ENCODE data around the gene ZNF366. TPM values are rescaled to one million over a fixed set of nuclear protein-coding genes. Genes with fewer than 3 reads are reported as not detected.

ZNF366 gene
- total RNA-seq, 1 donor from 2014 or later, result not detected

DNA sequence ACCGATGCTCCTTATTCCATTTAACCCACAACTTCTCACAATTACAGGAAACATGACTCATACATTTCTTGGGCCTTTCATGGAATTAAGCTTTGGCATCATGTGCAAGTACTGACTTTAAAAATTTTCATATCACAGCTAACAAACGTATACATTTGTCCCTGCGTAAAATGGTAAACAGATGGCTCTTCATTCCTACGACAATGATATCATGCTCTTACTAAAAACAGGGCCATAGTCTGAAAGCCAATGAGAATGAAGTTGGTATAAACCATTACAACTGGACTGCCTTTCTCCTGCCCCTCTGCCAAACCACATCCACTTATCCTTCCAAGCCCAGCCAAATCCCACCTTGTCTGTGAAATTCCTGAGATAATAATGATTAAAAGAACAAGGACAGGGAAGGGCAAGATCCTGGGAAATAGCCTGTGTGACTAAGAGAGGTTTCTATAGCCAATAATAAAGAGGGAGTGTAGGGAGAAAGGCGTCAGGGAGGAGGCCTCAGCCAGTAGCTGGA, 44.9 kb upstream of the ZNF366 start:
- no peaks in the 10 kb centered on the region for H3K27me3 Mint-ChIP-seq (ENCODE audit: unreplicated experiment)
- H3K27ac Mint-ChIP-seq (ENCODE audit: unreplicated experiment), result peak overlapping the region; percentile 63
- H3K4me1 Mint-ChIP-seq (ENCODE audit: unreplicated experiment), result peaks cover 26% of the 10 kb centered on the region
- no peak overlapping the region for H3K4me3 Mint-ChIP-seq (ENCODE audit: unreplicated experiment)
- TF ChIP-seq, protein P1, sequence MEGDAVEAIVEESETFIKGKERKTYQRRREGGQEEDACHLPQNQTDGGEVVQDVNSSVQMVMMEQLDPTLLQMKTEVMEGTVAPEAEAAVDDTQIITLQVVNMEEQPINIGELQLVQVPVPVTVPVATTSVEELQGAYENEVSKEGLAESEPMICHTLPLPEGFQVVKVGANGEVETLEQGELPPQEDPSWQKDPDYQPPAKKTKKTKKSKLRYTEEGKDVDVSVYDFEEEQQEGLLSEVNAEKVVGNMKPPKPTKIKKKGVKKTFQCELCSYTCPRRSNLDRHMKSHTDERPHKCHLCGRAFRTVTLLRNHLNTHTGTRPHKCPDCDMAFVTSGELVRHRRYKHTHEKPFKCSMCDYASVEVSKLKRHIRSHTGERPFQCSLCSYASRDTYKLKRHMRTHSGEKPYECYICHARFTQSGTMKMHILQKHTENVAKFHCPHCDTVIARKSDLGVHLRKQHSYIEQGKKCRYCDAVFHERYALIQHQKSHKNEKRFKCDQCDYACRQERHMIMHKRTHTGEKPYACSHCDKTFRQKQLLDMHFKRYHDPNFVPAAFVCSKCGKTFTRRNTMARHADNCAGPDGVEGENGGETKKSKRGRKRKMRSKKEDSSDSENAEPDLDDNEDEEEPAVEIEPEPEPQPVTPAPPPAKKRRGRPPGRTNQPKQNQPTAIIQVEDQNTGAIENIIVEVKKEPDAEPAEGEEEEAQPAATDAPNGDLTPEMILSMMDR (IDR thresholded peaks at IDR 0.05), result no peak
- DNase-seq (ENCODE audit: extremely low spot score, unreplicated experiment), result no peak
- peaks cover 10% of the 10 kb centered on the region for H3K9me3 Mint-ChIP-seq (ENCODE audit: unreplicated experiment)
- peaks cover 5% of the 10 kb centered on the region for H3K36me3 Mint-ChIP-seq (ENCODE audit: unreplicated experiment)

DNA sequence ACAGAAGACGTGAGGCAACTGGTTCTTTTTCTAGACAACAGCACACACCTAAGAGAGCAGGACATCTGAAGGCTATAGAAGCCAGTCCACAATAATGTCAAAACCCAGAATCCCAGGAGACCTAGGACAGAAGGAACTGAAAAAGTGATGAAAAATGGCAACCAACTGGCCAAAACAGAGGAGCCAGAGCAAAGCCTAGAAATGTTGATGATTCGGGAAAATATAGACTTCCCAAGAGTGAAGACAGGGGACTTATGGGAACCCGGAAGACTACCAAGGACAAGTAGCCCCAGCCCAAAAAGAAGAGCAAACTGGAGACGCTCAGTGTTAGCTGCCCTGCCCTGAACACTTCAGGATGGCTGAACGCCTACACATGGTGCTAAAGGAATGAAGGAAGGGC, 43.4 kb upstream of the ZNF366 start:
- DNase-seq (ENCODE audit: extremely low spot score, unreplicated experiment), result no peak
- Mint-ChIP-seq H3K27ac (ENCODE audit: unreplicated experiment) (no peak overlapping the region), H3K4me1 (ENCODE audit: unreplicated experiment) (peaks cover 14% of the 10 kb centered on the region), H3K27me3 (ENCODE audit: unreplicated experiment) (no peaks in the 10 kb centered on the region), H3K36me3 (ENCODE audit: unreplicated experiment) (peaks cover 16% of the 10 kb centered on the region), H3K4me3 (ENCODE audit: unreplicated experiment) (no peak overlapping the region), H3K9me3 (ENCODE audit: unreplicated experiment) (peaks cover 21% of the 10 kb centered on the region)
- TF ChIP-seq, protein P1 (IDR thresholded peaks at IDR 0.05), result no peak

DNA sequence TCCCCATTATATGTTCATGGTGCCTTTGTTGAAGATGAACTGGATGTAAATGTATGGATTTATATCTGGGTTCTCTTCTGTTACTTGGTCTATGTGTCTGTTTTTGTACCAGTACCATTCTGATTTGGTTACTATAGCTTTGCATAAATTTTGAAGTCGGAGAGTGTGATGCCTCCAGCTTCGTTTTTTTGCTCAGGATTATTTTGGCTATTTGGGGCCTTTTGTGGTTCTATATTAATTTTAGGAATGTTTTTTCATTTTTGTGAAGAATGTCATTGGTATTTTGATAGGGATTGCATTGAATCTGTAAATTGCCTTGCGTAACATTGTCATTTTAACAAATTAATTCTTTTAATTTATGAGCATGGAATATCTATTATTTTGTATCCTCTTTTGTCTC, 36.6 kb upstream of the ZNF366 start:
- Mint-ChIP-seq H3K9me3 (ENCODE audit: unreplicated experiment) (peaks cover 23% of the 10 kb centered on the region), H3K27me3 (ENCODE audit: unreplicated experiment) (no peaks in the 10 kb centered on the region), H3K4me3 (ENCODE audit: unreplicated experiment) (no peak overlapping the region), H3K27ac (ENCODE audit: unreplicated experiment) (peak overlapping the region; percentile 81), H3K36me3 (ENCODE audit: unreplicated experiment) (peaks cover 19% of the 10 kb centered on the region), H3K4me1 (ENCODE audit: unreplicated experiment) (peaks cover 41% of the 10 kb centered on the region)
- TF ChIP-seq, protein P1 (IDR thresholded peaks at IDR 0.05), result no peak
- no peak for DNase-seq (ENCODE audit: extremely low spot score, unreplicated experiment)

DNA sequence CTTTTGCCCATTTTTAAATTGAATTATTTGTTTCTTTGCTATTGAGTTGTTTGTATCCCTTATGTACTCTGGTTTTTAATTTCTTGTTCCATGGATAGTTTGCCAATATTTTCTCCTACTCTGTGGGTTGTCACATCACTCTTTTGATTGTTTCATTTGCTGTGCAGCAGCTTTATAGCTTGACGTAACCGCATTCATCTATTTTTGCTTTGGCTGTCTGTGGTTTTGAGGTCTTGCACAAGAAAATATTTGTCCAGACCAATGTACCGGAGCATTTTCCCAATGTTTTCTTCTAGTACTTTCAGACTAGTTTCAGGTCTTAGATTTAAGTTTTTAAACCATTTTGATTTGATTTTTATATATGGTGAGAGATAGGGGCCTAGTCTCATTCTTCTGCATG, 36.2 kb upstream of the ZNF366 start:
- H3K4me1 Mint-ChIP-seq (ENCODE audit: unreplicated experiment), result peaks cover 41% of the 10 kb centered on the region
- peaks cover 18% of the 10 kb centered on the region for H3K36me3 Mint-ChIP-seq (ENCODE audit: unreplicated experiment)
- TF ChIP-seq, protein P1 (IDR thresholded peaks at IDR 0.05), result no peak
- DNase-seq (ENCODE audit: extremely low spot score, unreplicated experiment), result no peak
- H3K9me3 Mint-ChIP-seq (ENCODE audit: unreplicated experiment), result peaks cover 21% of the 10 kb centered on the region
- H3K27me3 Mint-ChIP-seq (ENCODE audit: unreplicated experiment), result no peaks in the 10 kb centered on the region
- H3K4me3 Mint-ChIP-seq (ENCODE audit: unreplicated experiment), result peak overlapping the region; percentile 0
- peak overlapping the region; percentile 81 for H3K27ac Mint-ChIP-seq (ENCODE audit: unreplicated experiment)

DNA sequence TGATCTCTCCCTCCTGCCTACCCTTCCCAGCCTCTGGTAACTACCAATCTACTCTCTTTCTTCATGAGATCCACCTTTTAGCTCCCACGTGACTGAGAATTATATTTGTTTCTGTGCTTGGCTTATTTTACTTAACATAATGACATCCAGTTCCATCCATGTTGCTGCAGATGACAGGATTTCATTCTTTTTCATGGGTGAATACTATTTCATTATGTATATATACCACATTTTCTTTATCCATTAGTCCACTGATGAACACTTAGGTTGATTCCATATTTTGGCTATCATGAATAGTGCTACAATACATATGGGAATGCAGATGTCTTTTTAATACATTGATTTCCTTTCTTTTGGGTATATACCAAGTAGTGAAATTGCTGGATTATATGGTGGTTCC, 35.5 kb upstream of the ZNF366 start:
- Mint-ChIP-seq H3K9me3 (ENCODE audit: unreplicated experiment) (peaks cover 14% of the 10 kb centered on the region), H3K4me1 (ENCODE audit: unreplicated experiment) (peaks cover 47% of the 10 kb centered on the region), H3K27me3 (ENCODE audit: unreplicated experiment) (no peaks in the 10 kb centered on the region), H3K36me3 (ENCODE audit: unreplicated experiment) (peaks cover 15% of the 10 kb centered on the region), H3K27ac (ENCODE audit: unreplicated experiment) (peak overlapping the region; percentile 81), H3K4me3 (ENCODE audit: unreplicated experiment) (no peak overlapping the region)
- TF ChIP-seq, protein P1 (IDR thresholded peaks at IDR 0.05), result no peak
- no peak for DNase-seq (ENCODE audit: extremely low spot score, unreplicated experiment)

Data from osteocyte (in vitro differentiated cells).